HG03139 (cell line): ENCODE results near the gene PTCRA.
"Not testable (repeated sequence)": the region's sequence is repeated elsewhere in the genome, so short reads cannot be mapped to it uniquely, and the experiment has no call there.

ENCODE experiments used
- ATAC-seq: cut with Tn5 transposase; IDR thresholded peaks from one replicate; pipeline ENCODE4 v1.9.1; 2021; ENCODE audit not compliant: unreplicated experiment

Gene PTCRA

DNA sequence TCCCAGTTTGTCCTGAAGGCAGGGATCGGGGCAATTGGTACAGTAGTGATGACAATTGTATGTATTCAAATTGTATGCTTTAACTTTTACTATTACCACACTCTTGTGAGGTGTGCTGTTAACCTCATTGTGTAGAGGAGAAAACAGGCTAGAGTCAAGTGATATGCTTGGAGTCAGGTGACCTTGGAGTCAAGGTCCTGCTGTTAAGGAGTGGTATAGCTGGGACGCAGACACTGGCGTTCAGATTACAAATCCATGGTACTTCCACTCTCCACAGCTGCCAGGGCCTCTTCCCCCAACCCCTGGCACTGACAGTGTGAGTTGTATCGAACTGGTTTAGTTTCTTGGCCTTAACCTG, 23.9 kb downstream of the PTCRA start:
- no peak for ATAC-seq

DNA sequence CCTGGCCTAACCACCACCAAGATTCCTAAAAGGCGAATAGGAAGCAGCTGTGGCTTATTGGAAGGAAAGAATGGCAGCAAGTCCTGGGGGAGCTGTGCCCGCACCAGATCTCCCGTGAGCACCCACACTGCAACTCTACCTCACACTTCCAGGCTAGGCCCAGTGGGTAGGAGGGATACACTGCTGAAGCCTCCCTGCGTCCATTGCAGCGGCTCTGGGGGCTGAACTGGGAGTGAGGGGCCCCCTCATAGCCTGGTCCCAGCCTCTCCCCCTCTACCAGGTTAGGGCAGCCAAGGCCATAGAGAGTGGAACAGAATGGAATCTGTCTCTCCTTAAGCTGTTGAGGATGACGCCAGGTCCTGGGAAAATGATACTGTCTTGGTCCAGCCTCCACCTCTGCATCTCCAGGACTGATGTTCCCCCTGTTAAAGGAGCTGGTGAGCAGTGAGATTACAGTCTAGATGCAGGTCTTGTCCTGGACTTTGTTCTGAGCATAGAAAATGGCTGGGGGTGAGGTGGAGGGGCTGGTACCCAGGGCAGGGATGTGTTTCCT, 24.7 kb downstream of the PTCRA start:
- ATAC-seq, result no peak

DNA sequence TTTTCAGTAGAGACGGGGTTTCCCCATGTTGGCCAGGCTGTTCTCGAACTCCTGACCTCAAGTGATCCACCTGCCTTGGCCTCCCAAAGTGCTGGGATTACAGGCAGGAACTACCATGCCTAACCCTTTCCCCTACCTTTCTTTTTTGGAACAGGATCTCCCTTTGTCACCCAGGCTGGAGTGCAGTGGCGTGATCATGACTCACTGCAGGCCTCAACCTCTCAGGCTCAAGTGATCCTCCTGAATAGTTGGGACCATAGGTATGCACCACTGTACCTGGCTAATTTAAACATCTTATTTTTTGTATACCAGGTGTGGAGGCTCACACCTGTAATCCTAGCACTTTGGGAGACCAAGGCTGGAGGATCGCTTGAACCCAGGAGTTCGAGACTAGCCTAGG, 25.5 kb downstream of the PTCRA start:
- ATAC-seq, result not testable (repeated sequence)

DNA sequence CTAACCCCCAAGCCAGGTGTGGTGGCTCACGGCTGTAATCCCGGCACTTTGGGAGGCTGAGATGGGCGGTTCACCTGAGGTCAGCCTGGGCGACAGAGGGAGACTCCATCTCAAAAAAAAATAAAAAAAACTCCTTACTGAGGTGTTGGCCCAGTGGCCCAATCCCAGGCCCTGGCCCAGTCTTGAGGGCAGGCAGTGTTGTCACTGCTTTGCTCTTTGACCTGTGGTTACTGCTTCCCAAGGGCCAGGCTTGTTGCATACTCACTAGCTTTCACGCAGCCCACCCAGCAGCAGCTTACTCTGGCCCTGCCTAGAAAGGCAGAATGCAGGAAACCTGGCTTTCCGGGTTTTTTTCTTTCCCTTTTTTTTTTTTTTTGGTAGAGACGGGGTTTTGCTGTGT, 26.6 kb downstream of the PTCRA start:
- ATAC-seq, result no peak

DNA sequence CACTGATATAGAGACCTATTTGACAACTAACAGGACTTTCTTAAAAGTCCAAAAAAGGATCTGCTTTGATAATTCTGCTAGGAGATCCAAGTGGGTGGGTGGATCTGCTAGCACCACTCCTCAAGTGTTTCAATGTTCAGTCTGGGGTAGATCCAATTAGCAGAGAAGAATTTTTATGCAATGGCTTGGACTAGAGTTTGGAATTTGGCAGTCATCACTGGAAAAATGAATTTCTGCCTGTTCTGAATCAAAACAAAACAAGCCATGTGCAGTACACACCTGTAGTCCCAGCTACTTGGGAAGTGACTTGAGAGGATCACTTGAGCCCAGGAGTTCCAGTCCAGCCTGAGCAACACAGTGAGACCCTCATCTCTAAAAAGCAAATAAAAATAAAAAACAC, 32.1 kb downstream of the PTCRA start:
- ATAC-seq, result no peak

DNA sequence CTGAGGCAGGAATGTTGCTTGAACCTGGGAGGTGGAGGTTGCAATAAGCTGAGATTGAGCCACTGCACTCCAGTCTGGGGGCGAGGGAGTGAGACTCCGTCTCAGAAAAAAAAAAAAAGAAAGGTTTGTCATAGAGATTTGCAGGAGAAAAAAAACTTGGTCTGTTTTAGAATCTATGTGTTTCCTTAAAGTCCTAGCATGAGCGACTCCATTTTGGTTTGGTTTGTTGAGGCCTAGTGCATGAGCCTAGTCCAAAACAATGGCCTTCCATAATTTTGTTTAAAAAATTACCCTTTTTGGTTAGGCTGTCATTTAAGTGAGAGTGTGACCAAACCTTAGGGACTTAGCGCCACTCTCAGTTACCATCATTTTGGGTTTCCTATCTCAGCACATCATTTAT, 36.5 kb downstream of the PTCRA start:
- no peak for ATAC-seq

DNA sequence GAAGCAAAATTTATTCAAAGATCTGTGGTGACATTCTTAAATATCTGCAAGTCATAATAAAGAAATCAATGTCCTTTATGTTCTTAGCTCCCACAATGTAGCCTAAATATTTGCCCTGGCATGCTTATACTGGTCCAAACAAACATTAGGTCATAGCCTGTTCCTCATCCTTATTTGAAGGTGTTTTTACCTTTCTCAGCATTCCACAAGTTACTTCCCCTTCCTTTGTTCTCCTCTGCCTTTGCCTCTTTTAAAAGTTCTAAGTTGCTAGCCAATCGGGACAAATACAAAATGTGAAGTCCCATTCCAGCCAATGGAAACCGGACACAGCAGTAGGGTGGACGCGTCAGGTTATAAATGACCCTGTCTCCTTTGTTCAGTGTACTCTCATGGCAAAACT, 38.6 kb downstream of the PTCRA start:
- ATAC-seq, result not testable (repeated sequence)

DNA sequence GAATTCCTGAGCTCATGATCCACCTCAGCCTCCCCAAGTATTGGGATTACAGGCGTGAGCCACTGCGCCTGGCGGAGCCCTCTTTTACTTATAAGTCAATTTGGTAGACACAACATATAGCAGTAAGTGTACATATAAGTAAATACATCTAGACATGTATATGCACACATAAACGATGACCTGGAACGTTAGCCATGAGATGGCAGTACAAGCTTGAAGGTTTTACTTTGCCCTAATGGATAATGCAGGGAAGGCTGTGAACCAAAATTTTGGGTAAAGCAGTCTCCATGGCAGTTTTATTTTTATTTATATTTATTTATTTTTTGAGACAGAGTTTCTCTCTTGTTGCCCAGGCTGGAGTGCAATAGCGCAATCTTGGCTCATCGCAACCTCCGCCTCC, 42.3 kb downstream of the PTCRA start:
- no peak for ATAC-seq

DNA sequence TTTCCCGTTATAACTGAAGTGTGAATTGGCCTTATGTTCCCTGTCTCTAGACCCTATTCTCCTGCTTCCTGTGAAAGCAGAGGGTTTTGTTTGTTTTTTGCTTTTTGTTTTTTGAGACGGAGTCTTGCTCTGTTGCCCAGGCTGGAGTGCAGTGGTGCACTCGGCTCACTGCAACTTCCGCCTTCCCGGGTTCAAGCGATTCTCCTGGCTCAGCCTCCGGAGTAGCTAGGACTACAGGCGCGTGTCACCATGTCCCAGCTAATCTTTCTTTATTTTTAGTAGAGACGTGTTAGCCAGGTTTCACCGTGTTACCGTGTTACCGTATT, 44.0 kb downstream of the PTCRA start:
- ATAC-seq, result no peak

DNA sequence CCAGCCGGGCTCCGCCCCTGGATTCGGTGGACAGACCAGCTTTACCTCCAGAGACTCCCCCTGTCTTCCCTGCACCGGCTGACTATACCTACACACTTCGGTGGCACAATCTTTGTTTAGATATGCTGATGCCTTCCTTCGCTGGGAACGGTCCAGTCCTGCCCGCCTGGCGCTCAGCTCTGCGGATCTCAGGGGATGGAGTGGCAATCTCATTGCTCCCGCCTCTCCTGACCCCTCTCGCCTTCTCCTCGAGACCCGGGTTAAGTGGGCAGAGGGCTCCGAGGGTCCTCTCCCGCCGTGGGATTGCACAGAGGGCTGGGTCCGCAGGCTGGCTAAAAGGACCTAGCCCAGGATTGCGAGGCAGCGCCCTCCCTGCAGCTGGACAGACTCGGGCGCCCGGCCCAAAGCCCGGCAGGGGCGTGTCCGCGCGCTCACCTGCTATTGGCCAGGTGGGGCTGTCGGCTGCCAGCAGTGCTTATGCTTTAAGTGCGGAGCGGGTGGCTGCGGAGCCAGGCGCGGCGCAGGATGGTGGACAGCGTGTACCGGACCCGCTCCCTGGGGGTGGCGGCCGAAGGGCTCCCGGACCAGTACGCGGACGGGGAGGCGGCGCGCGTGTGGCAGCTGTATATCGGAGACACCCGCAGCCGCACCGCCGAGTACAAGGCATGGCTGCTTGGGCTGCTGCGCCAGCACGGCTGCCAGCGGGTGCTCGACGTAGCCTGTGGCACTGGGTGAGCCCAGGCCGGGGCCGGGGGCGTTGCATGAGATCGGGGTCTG, 44.6 kb downstream of the PTCRA start, which contains the start of gene GNMT:
TSS of gene GNMT (plus strand) at position 512 of the 777 bp plus-strand sequence. CDS start at position 526, 14 bp downstream.
- ATAC-seq, result no peak

DNA sequence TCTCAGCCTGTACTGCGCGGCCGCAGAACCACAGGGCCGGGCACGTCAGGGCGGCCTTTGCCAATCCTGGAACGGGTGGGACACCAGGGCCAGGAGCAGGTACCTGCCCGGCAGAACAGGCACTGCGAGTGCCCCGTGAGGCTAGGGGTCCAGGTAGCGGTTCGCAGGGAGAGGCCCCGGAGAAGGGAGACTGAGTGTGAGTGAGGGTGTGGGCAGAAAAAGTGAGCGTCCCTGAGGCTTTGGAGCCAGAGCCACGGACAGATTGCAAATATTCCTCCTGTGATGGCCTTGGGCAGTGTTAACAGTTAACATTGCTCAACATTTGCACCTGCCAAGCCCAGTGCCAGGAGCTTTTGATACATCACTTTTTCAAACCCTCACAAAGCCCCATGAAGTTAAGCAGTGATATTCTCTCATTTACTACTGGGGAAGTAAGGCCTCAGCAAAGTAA, 45.2 kb downstream of the PTCRA start:
- ATAC-seq, result no peak

DNA sequence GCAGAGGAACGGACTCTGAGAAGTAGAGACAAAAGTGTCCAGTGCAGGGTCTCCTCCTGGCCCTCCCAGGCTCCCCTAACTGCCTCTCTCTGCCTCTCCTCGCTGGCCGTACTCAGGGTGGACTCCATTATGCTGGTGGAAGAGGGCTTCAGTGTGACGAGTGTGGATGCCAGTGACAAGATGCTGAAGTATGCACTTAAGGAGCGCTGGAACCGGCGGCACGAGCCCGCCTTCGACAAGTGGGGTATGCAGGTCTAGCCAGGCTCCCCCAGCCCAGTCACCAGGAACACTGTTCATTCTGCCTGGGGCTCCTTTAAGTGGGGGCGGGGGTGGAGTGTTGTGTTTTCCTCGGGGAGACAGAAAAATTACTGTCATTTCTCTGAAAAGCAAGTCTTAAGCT, 46.2 kb downstream of the PTCRA start:
- ATAC-seq, result no peak

DNA sequence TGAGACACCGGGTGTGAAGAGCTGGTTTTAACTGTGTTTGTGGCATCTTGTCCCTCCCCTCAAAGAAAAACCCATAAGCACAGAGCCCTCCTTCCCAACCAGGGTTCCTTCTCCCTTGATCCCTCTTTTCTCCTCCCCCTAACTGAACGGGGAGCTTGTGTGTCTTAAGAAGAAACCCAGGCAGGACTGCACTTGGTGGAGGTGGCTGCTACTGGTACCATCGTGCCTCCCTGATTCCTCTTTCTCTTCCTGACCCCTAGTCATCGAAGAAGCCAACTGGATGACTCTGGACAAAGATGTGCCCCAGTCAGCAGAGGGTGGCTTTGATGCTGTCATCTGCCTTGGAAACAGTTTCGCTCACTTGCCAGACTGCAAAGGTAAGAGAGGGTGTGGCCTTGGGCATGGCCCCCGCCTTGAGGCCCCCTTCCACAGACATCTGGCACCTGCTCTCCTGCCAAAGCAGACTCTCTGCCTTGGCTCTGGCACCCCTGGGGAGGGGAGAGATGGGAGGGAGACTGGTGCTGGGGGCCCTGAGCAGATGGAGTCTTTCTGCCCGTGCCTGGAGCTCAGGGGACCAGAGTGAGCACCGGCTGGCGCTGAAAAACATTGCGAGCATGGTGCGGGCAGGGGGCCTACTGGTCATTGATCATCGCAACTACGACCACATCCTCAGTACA, 46.8 kb downstream of the PTCRA start:
- no peak for ATAC-seq

DNA sequence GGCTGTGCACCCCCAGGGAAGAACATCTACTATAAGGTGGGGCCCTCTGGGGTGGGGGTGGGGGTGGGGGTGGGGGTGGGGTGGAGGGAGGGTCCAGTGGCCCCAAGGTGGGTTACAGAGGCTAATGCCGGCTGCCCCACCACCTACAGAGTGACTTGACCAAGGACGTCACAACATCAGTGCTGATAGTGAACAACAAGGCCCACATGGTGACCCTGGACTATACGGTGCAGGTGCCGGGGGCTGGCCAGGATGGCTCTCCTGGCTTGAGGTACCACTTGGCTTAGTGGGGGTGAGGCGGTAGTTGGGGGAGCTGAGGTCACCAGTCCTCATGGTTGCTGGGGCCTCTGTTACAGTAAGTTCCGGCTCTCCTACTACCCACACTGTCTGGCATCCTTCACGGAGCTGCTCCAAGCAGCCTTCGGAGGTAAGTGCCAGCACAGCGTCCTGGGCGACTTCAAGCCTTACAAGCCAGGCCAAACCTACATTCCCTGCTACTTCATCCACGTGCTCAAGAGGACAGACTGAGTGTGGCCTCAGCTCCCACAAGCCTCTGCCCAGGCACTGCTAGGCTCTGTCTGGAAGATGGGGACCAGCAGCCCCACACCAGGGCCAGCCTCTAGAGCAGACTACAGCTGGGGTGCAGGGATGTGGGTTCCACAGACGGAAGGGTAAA, 47.5 kb downstream of the PTCRA start:
- no peak for ATAC-seq

DNA sequence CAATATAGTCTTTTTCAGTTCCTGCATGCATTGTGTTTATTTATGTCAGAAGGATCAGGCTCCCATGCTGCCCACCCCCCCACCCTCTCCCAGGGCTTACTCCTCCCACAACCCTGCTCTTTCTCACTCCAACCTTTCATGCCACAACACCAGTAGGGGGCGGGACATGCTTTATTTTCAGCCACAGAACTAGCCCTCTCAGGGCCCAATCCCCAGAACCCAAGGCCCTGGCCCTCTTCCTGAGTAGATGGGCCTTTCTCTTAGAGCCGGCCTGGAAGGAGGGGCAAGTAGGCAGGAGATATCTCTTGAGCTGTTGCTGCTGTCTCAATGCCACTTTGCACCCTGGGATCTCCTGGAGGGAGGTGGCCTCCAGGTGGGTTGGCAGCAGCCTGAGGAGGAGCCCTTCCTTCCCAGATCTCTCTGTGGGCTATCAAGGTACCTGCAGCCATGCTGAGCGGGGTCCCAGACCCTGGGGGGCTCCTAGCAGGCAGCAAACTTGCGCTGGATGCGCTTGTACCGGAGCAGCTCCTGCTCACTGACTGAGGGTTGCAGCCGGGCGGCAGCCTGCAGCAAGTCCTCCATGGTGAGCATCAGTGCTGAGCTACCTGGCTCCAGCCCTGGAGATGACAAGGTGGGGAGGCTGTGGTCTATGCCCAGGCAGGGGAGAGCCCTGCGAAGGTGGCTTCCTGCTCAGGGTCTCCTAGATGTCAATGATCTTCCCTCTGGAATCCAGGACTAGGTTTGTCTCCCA, 48.2 kb downstream of the PTCRA start:
- ATAC-seq, result no peak

DNA sequence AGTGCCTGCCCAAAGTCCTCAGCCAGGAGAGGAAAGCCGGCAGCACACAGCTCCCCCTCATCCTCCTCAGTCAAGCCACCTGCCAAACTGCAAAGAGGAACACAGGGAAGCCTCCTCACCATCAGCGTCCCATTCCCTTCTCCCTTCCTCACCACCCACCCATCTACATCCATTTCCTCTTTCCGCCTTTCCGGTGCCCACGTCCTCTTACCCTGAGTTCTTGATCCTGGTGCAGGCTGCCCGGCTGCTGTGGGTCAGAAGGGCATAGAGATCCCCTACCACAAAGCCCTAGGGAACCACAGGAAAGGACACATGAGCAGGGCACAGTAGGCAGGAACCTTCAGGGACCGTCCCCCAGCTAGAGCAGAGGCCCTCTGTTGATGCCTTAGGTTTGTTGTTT, 50.7 kb downstream of the PTCRA start:
- ATAC-seq, result no peak

DNA sequence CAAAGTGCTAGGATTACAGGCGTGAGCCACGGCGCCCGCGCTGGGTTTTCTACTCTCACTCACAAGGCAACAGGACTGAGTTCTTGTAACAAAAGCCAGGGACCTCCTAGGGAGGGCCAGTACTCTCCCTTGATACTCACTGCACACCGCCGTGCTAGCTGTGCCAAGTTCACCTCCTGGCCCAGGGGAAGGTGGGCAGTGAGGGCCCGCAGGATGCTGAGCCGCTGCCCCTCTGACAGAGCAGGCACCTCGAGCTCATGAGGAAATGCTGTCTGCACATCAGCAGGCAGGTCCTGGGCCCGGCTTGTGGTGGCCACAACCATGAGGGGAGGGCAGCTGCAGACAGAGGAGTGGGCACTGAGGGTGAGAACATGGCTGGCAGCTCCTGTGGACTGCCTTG, 51.4 kb downstream of the PTCRA start:
- no peak for ATAC-seq

DNA sequence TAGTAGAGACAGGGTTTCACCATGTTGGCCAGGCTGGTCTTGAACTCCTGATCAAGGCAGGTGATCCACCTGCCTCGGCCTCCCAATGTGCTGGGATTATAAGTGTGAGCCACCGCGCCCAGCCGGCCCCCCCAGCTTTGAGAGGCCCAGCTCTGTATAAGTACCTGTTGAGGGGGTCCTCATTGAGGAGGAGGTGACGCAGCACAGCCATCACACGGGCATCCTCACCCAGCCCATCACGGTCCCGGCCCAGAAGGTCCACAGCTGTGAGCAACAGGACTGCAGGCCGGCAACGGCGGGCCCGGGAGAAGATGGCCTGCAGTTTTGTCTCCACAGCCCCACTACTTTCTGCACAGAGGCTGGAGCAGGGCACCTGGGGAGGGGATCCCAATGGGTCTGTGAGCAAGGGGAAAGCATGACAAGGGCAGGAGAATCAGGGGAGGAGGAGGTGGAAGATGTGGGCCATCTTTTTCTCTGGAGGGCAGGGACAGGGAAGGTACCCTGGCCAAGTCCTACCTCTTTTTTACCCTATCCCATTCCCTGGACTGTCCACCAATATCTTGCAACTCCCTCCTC, 52.4 kb downstream of the PTCRA start:
- no peak for ATAC-seq

DNA sequence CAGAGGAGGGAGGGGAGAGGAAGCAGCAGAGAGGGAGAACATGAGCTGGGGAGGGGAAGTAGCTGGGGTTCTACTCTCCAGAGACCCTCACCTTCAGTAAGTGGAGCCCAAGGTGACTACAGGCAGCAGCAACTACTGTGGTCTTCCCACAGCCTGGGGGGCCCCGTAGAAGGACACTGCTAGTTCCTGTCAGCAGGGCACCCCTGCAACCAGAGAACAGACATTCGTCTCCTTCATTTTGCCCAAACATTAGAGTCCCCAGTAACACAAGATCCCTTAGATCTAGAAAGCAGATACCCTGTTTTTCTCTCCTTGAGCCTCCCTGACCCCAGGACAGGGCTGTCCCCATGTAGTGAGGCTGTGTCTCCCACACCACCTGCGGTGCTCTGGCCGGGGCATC, 52.9 kb downstream of the PTCRA start:
- ATAC-seq, result no peak

DNA sequence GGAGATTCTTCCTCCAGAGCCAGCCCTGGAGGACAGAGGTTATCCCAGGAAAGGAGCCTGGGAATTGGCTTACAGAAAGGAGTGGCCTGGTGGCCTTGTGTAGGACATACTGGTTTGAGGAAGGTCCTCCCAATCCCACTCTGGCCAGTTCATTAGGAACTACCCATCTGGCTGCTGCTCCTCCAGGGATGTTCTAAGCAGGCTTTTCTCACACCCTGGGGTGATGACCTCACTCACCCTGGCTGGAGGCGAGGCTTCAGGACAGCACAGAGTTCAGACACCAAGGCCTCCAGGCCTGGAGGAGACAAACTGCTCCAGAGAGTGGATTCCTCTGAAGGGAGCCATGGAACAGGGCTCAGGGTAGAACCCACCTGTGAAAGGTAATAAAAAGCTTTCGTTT, 53.6 kb downstream of the PTCRA start:
- ATAC-seq, result no peak

DNA sequence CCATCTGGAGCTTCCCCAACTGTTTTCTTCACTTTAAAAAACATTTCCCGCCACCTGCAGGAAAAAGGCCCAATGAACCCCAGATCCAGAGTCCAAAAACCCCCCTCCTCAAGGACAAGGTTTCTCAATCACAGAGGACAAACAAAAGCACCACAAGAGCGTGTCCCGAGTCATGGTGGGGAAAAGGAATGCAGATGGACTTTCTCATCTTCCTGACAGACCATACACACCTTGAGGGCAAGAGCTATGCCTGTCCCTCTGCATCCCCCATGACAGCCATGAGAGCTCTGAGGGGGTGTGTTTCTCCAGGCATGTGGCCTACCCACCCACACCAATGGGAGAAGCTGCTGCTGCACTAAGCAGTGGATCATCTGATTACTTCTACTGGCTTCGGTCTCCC, 54.1 kb downstream of the PTCRA start:
- ATAC-seq, result no peak
